HG02938 (cell line): ENCODE results near the gene VPS50.

Experiments
- ATAC-seq: cut with Tn5 transposase; IDR thresholded peaks from one replicate; pipeline ENCODE4 v1.9.1; 2021; ENCODE audit warnings: mild to moderate bottlenecking, moderate library complexity; ENCODE audit not compliant: unreplicated experiment

VPS50 gene

DNA sequence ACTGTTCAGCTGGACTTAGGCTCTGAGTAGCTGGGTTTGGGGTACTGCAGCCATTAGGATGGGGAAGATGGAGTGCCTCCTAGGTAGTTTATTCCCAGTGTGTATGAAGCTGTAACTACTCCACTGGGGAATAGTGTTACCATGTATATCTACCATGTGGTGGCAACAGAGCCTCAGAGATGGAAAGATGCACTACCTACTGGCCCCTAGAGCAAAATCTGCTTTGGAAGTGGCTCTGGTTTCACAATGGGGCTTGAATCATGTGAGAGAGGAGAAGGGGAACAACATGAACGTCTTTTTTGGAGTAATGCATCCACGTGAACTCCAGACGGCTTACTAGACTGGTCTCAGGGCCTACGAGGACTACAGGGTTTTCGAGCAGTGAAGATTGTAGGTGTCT is 175.1 kb downstream of the VPS50 start:
- no peak for ATAC-seq

DNA sequence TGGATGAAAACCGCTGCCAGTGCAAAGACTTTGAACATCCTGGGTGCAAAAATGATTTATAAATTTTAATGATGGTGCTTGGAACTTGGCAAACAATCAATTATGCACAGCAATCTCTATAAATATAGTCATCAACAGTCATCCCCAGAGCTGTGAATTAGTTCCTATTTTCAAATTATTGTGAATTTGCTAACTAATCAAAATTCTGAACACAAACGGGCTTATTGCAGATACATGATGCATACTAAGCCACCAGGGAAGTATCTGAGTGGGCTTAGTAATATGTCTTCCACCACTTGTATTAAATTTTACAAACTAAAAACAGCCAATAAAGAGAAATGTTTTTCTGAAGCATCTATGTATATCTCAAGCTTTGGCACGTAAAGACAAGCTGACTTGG is 177.2 kb downstream of the VPS50 start:
- ATAC-seq = no peak
